Measurements from ENCODE around the gene ANO9.
"Not testable (repeated sequence)": the region's sequence is repeated elsewhere in the genome, so short reads cannot be mapped to it uniquely, and the experiment has no call there.

The ANO9 gene

GRCh38 chr11:452203-452744 is 10.5 kb upstream of the ANO9 start:
- no peak for DNase-seq

- DNase-seq = no peak
Observed at GRCh38 chr11:451738-452137, 9.9 kb upstream of the ANO9 start.

- peak; percentile 82 for DNase-seq
Observed at GRCh38 chr11:450809-451451, 9.1 kb upstream of the ANO9 start.

GRCh38 chr11:449889-450808 is 8.3 kb upstream of the ANO9 start, which contains the start of gene PTDSS2:
TSS of gene PTDSS2 (plus strand) at chr11:450279. CDS start at chr11:450456, 177 bp downstream.
- DNase-seq = peak; percentile 96

GRCh38 chr11:447923-448731 is 6.3 kb upstream of the ANO9 start:
- DNase-seq = peak; percentile 99

GRCh38 chr11:446891-447290 is 5.1 kb upstream of the ANO9 start:
- no peak for DNase-seq

GRCh38 chr11:445765-446588 is 4.2 kb upstream of the ANO9 start:
- no peak for DNase-seq

- no peak for DNase-seq
Observed at GRCh38 chr11:444396-445144, 2.8 kb upstream of the ANO9 start.

GRCh38 chr11:443542-444199 is 1.9 kb upstream of the ANO9 start:
- no peak for DNase-seq

GRCh38 chr11:442611-443081 is 835 bp upstream of the ANO9 start:
- DNase-seq = no peak

GRCh38 chr11:441043-441417 is 781 bp downstream of the ANO9 start:
- DNase-seq = no peak

GRCh38 chr11:440065-441042 is 1.5 kb downstream of the ANO9 start:
- no peak for DNase-seq

GRCh38 chr11:439315-440064 is 2.3 kb downstream of the ANO9 start:
- no peak for DNase-seq

GRCh38 chr11:438101-438844 is 3.5 kb downstream of the ANO9 start:
- no peak for DNase-seq

- DNase-seq = no peak
Observed at GRCh38 chr11:437228-437870, 4.5 kb downstream of the ANO9 start.

- not testable (repeated sequence) for DNase-seq
Observed at GRCh38 chr11:434999-435740, 6.6 kb downstream of the ANO9 start.

GRCh38 chr11:434496-434895 is 7.3 kb downstream of the ANO9 start:
- DNase-seq = no peak
